ENCODE measurements around the gene SHD. TPM values are rescaled to one million over a fixed set of nuclear protein-coding genes. Genes with fewer than 3 reads are reported as not detected.

Gene SHD
- total RNA-seq, 1 experiment from 2014 or later, result 0.11 TPM

GRCh38 chr19:4266253-4267000, 12.6 kb upstream of the SHD start:
- Histone ChIP-seq H3K9me2 (replicated peaks; ENCODE audit: low read length) (no peaks in the 10 kb centered on the region), H3F3A (ENCODE audit: low read length, unreplicated experiment) (no peaks in the 10 kb centered on the region), H3K4me3 (ENCODE audit: low read length) (no peak overlapping the region), H3K27me3 (ENCODE audit: low read length) (no peaks in the 10 kb centered on the region), H3K27ac (ENCODE audit: low read length) (no peak overlapping the region), H4K20me1 (ENCODE audit: low read length) (no peaks in the 10 kb centered on the region), H3K36me3 (ENCODE audit: low read depth, low read length) (peaks cover 5% of the 10 kb centered on the region; the same call in 1 of the 2 replicates), H3K79me2 (ENCODE audit: low read length) (no peaks in the 10 kb centered on the region), H2AFZ (ENCODE audit: low read length) (no peak overlapping the region), H3K4me2 (ENCODE audit: low read length) (no peak overlapping the region), H3K4me1 (ENCODE audit: insufficient read depth, low read length) (no peaks in the 10 kb centered on the region), H3K9ac (ENCODE audit: low read length) (no peak overlapping the region), H3K9me3 (ENCODE audit: low read length) (no peaks in the 10 kb centered on the region)
- no TSS peak for BruUV-seq (replicated peaks)
- intact Hi-C loops (cut with micrococcal nuclease), result loop anchor here (5.0 kb wide), 1 partner anchor 86 kb away; no protein-coding TSS in a partner anchor
- TF ChIP-seq CTCF (conservative IDR thresholded peaks at IDR 0.05; ENCODE audit: low read depth, low read length) (no peak), EZH2 (IDR thresholded peaks at IDR 0.05; ENCODE audit: low read length, unreplicated experiment) (no peak), EZH2phosphoT487 (IDR thresholded peaks at IDR 0.05; ENCODE audit: borderline replicate concordance, low read length) (no peak)
- ATAC-seq (no peak), DNase-seq (no peak)
- CTCF ChIA-PET, result interaction anchor here (0.5 to 2.0 kb wide), 6 partner anchors 76 to 379 kb away, joined by 3 to 23 read pairs (median 5); partner anchors contain the start of genes CHAF1A and MPND
- POLR2A ChIA-PET (ENCODE audit: unreplicated experiment), result no interaction called here

- Histone ChIP-seq H3K9ac (ENCODE audit: low read length) (no peak overlapping the region), H3K27ac (ENCODE audit: low read length) (no peak overlapping the region), H2AFZ (ENCODE audit: low read length) (no peak overlapping the region), H3K4me2 (ENCODE audit: low read length) (no peak overlapping the region), H3K9me2 (replicated peaks; ENCODE audit: low read length) (no peaks in the 10 kb centered on the region), H3K27me3 (ENCODE audit: low read length) (no peaks in the 10 kb centered on the region), H3K4me3 (ENCODE audit: low read length) (no peak overlapping the region), H3K4me1 (ENCODE audit: insufficient read depth, low read length) (no peaks in the 10 kb centered on the region), H4K20me1 (ENCODE audit: low read length) (no peaks in the 10 kb centered on the region), H3K9me3 (ENCODE audit: low read length) (no peaks in the 10 kb centered on the region), H3K36me3 (ENCODE audit: low read depth, low read length) (peaks cover 5% of the 10 kb centered on the region; the same call in 1 of the 2 replicates), H3K79me2 (ENCODE audit: low read length) (no peaks in the 10 kb centered on the region), H3F3A (ENCODE audit: low read length, unreplicated experiment) (no peaks in the 10 kb centered on the region)
- ATAC-seq (peak; percentile 74), DNase-seq (peak; percentile 64)
- ChIA-PET CTCF (interaction anchor here (0.5 to 2.0 kb wide), 6 partner anchors 76 to 378 kb away, joined by 3 to 23 read pairs (median 5); partner anchors contain the start of genes CHAF1A and MPND), POLR2A (ENCODE audit: unreplicated experiment) (interaction anchor here (0.6 kb wide), 1 partner anchor 108 kb away, joined by 3 read pairs; no protein-coding TSS in a partner anchor)
- peak; percentile 65 for TF ChIP-seq CTCF (conservative IDR thresholded peaks at IDR 0.05; ENCODE audit: low read depth, low read length)
- no peak for TF ChIP-seq EZH2phosphoT487 (IDR thresholded peaks at IDR 0.05; ENCODE audit: borderline replicate concordance, low read length)
- BruUV-seq (replicated peaks), result no TSS peak
- intact Hi-C loops (cut with micrococcal nuclease), result loop anchor here (5.0 kb wide), 1 partner anchor 85 kb away; no protein-coding TSS in a partner anchor
Measured at GRCh38 chr19:4267101-4267900, 11.8 kb upstream of the SHD start.
